Inferior parietal cortex (tissue), 1 donor: ENCODE data around the gene SUPV3L1.

ENCODE experiments used
- DNase-seq: peaks from one replicate; pipeline ENCODE4 v3.0.0-alpha.2; 2016; ENCODE audit errors: extremely low spot score

SUPV3L1 gene

GRCh38 chr10:69202332-69202731 lies 22.3 kb downstream of the SUPV3L1 start:
- no peak for DNase-seq

DNA sequence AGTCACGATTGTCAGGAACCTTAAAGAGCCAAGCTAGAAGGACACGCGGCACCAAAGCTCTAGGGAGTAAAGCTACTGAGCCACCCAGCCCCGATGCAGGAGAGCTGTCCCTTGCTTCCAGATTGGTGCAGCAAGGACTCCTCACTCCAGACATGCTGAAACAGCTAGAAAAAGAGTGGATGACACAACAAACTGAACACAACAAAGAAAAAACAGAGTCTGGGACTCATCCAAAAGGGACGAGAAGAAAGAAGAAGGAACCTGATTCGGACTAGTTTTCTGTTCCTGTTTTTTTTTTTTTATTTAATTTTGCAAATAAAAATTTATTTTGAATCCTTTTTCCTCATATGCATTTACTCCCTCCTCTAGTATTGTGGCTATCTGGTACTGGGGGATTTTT lies 28.7 kb downstream of the SUPV3L1 start:
- DNase-seq, result no peak

- DNase-seq, result no peak
These were observed 29.9 kb downstream of the SUPV3L1 start for GRCh38 chr10:69209787-69210484.

- no peak for DNase-seq
These were observed 31.1 kb downstream of the SUPV3L1 start for GRCh38 chr10:69211104-69211503.

GRCh38 chr10:69211524-69211923 lies 31.5 kb downstream of the SUPV3L1 start:
- no peak for DNase-seq

- DNase-seq, result no peak
These were observed 33.7 kb downstream of the SUPV3L1 start for GRCh38 chr10:69213591-69214311.

DNA sequence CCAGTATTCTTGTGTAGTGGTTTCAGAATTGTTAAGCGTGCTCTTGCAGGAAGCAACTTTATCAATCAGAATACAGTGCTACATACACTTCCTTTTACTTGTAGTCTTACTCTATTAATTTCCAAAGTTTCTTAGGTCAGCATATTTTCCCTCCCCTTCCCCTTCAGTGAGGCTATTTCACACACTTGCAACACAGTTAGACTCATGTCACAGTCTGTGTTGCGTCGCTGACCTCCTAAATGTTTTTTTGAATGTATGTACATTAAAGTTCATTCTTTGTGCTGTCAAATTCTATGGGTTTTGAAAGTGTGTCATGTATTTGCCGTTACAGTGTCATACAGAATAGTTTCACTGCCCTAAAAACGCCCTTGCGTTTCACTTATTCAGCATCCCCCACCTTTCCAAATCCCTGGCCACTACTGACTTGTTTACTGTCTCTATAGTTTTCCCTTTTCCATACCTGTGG lies 34.7 kb downstream of the SUPV3L1 start:
- DNase-seq, result no peak

DNA sequence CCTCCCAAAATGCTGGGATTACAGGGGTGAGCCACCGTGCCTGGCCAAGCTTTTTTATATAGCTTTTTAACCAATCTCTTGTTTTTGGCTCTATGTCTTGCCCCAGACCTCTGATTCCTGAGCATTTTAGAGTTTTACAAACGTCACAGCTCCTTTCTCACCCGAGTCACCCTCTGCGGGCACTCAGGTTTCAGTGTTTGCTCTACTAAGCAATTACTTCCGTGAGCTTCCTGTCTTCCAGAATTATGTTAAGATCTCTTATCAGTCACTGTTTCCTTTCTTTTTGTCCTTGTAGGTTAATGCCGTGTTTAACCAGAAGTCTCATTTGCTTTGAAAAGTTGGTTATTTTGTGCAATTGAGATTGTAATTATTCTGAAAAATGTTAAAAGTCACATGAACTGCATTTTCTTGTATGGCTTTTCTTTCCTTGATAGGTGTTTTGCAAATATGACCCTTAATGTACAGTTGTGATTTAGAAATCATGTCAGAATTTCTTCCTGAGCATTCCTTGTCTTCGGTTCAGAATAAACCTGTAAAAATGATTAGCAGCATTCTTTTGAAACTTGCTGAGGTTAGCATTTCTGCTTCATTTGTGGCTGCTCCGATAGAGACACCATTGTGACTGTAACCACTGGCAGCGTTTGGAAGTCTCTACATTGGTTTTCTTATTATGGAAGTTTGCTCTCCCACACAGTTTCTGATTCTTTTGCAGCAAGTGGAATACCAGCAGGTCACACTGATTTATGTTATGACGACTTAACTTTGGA lies 35.6 kb downstream of the SUPV3L1 start:
- DNase-seq, result no peak

- no peak for DNase-seq
These were observed 36.6 kb downstream of the SUPV3L1 start for GRCh38 chr10:69216577-69217118.

DNA sequence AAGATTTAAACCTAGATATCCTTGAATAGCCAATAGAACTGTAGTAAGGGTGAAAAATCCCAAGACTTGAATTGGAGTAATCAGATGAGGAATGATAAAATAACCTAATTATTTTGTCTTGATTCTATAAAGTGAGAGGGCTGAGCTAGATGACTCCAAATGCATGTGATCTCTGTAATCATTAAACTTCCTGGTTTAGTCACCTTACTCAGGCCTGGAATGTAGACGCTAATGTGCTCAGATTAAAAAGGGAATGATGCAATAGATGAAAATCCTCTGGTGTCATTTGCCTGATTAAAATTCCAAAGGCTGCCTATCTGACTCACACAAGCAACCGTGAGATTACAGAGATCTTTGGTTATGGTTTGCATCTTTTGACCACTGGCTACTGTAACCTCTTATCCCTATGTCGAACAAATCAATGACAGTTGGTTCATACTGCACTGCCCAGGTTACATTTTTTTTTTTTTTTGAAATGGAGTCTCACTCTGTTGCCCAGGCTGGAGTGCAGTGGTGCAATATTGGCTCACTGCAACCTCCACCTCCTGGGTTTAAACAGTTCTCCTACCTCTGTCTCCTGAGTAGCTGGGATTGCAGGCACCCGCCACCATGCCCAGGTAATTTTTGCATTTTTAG lies 37.2 kb downstream of the SUPV3L1 start:
- DNase-seq, result no peak

- no peak for DNase-seq
These were observed 38.8 kb downstream of the SUPV3L1 start for GRCh38 chr10:69218831-69219230.

DNA sequence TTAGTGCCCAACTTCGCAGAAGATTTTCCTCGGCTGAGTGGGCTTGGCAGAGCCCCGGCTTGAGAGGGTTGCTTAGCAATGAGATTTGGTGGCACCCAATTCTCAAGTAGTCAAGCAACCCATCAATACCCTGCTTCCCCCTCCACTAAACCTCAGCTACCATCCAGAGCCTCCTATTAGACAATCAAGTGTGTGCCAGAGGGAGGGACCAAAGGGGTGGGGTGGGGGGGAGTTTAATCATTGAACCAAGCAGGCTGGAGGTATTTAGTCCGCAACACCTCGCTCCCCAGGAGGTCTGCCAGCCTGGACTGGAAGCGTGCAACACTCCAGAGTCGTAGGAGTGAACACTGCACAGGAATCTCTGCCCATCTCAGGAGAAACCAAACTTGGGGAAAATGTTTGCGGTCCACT lies 40.0 kb downstream of the SUPV3L1 start, which contains the start of gene HKDC1:
Gene HKDC1 (plus strand): TSS at position 292 of the 411 bp plus-strand sequence. CDS start 104 bp downstream, at position 396.
- DNase-seq, result no peak

- no peak for DNase-seq
These were observed 40.5 kb downstream of the SUPV3L1 start for GRCh38 chr10:69220507-69220906.

DNA sequence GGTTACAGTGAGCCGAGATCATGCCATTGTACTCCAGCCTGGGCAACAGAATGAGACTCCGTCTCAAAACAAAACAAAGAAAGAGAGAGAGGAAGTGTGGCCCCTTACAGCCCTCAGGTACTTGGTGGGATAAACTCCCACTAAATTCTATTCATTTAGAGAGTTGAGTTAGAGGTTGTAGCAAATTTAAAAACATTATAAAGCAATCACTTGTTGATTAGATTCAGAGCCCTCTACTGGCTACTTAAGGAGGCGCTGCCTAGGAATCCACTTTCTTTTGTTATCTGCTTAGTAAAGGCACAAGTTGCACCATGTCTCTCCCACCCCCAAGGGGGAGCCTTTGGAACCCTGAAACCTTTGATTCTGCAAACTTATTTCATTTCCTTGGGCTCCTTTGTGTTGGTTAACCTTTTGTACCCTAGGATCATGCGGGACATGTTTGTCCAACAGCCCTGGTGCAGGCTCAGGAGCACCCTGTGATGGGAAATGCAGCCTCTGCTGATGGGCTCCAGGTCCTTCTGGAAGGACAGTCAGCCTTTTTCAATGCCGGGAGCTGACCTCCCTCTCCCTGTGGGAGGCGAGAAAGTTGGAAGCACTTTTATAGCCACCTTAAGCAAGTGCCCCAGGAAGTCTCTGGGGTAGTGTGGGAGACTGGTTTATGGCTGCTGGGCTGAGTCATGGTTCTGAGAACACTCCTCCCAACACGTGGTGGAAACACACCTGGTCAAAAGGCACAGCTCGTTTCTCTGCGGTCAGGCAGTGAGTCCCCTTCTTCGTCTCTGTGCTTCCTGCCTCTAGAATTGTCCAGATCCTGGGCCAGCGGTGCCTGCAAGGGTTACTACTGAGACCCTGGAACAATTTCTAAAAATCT lies 42.4 kb downstream of the SUPV3L1 start:
- peak; percentile 55 for DNase-seq

DNA sequence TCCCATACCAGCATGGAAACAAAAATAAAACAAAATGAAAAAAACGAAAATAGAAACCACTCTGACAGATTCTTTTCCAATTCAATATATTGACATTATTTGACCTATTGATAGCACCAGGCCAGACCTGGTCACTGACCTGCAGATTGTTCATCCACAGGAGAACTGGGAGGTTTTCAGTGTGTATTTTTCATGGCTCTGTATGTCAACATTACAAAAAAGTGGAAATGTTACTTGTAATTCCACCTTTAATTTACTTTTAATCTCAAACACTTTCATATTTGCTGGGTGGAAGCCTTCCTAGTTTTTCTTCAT lies 43.0 kb downstream of the SUPV3L1 start:
- no peak for DNase-seq

DNA sequence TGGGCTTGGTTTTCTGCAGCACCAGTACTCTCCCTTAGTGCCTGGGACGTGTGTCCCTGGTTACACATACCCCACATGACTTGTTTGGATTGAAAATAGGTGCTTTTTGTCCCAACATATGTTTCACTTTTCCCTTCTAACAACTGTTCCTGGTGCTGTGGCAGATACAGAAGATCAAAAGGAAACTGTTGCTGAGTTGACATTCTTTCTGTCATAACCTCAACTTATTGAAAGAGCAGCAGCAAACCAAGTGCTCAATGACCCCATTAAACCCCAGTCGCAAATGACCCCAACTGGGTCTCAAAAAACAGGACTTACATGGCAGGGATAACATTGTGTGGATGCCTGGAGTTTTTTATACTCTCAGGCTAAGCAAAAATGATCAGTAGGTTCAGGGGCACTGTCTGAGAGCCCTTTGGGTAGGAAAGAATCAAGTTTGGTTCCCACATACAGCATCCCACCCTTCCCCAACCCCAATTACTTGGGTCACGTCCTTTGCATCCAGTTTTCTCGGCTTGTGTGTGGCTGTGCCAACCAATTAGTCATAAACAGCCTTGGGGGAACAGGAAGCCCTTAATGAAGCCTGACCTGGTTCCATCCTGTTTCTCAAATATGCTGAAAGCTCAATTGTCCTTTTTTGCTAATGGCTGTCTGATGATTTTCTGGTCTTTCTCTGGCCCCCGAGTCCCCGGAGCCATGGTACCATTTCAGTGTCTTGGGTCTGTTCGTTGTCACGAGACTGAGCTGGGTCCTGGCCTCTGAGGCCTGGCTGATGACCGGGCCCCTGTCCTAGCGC lies 45.0 kb downstream of the SUPV3L1 start:
- DNase-seq, result no peak

DNA sequence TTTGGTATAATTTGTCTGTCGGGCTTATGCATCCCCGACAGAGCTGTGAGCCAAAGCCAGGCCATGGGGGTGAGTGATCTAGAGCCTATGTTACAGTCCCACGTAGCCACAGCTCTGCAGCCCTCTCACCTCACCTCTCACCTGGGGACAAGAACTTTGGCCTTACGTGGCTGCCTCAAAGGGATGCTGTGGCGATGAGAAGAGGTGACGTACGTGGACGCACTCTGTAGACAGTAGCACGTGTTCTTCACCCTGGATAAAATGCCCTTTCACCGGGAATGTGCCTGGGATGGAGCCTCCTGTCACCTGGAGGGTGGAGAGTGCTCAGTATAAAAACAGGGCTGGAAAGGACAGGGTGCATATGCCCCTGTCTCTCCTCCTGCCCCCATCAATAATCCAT lies 45.6 kb downstream of the SUPV3L1 start:
- no peak for DNase-seq

- DNase-seq, result no peak
These were observed 47.0 kb downstream of the SUPV3L1 start for GRCh38 chr10:69226919-69227450.

DNA sequence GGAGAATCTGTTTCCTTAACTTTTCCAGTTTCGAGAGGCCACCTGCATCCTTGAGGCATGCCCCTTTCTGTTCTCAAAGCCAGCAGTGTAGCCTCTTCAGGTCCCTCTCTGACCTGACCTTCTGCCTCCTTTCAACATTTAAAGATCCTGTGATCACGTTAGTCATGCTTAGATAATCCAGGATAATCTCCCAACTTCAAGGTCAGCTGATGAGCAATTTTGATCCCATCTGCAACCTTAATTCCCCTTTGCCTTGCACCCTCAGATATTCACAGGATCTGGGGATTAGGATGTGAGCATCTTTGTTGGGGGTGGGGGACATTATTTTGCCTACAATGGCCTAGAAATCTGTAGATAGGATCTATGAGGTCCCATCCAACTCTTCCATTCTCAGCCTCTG lies 48.1 kb downstream of the SUPV3L1 start:
- no peak for DNase-seq

DNA sequence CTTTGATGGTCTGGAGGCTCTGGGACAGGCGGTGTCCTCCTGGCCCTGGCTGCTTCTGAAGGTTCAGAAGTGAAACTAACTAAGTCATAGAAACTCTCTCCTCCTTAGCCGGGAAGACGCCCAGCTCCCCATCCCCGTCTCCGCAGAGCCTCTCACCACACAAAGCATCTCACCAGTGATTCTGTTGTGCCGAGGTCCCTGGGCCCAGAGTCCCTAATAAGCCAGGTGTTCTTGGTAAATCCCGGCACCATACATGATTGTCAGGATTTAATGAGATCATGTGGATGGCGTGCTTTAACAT lies 49.5 kb downstream of the SUPV3L1 start:
- DNase-seq, result no peak
